OCI-LY7 (cell line): ENCODE measurements around the gene PABPC1L2A. TPM values are rescaled to one million over a fixed set of nuclear protein-coding genes. Genes with fewer than 3 reads are reported as not detected.
"Not testable (repeated sequence)": the region's sequence is repeated elsewhere in the genome, so short reads cannot be mapped to it uniquely, and the experiment has no call there.

Experiments used
- BruUV-seq: library from RNA; stranded (reverse); fragments of 400-500 nt; replicated peaks from 2 replicates; lab custom pipeline; 2021; lab: Mats Ljungman, UMichigan
- CTCF ChIA-PET: fragments of 300-600 bp; sonication (Branson Sonifier 250); formaldehyde crosslinking; loops from one replicate; lab custom pipeline; 2022; ENCODE audit warnings: antibody characterized with exemption; ENCODE audit not compliant: unreplicated experiment; lab: Charles Lee
- POLR2A ChIA-PET: fragments of 300-600 bp; sonication (Branson Sonifier 250); formaldehyde crosslinking; loops from one replicate; lab custom pipeline; 2022; ENCODE audit warnings: antibody characterized with exemption; lab: Charles Lee
- DNase-seq: peaks from one replicate; pipeline ENCODE4 v3.0.0-alpha.2; 2015; ENCODE audit warnings: low spot score
- H2AFZ ChIP-seq: fragments of 200-600 bp; sonication (generic), shearing (Covaris generic); 2 replicates; pipeline ENCODE4 v1.6.1; 2014; ENCODE audit warnings: mild to moderate bottlenecking, antibody characterized with exemption, low read length, moderate library complexity
- H3K27ac ChIP-seq: fragments of 200-600 bp; sonication (generic); 2 replicates; pipeline ENCODE4 v1.5.1; 2014; ENCODE audit warnings: mixed run types, low read depth, mild to moderate bottlenecking, moderate library complexity, low read length, inconsistent platforms; ENCODE audit not compliant: poor library complexity, severe bottlenecking
- H3K36me3 ChIP-seq: fragments of 200-600 bp; sonication (generic); 2 replicates; pipeline ENCODE4 v1.6.1; 2014; ENCODE audit warnings: mild to moderate bottlenecking, antibody characterized with exemption, low read length, moderate library complexity, mixed read lengths; ENCODE audit not compliant: insufficient read depth
- H3K4me1 ChIP-seq: fragments of 200-600 bp; sonication (generic); 2 replicates; pipeline ENCODE4 v1.5.1; 2014; ENCODE audit warnings: mild to moderate bottlenecking, low read length; ENCODE audit not compliant: insufficient read depth, poor library complexity, severe bottlenecking
- H3K4me2 ChIP-seq: fragments of 200-600 bp; sonication (generic); 2 replicates; pipeline ENCODE4 v1.6.1; 2014; ENCODE audit warnings: mild to moderate bottlenecking, low read length
- H3K4me3 ChIP-seq: fragments of 200-600 bp; sonication (generic); 2 replicates; pipeline ENCODE4 v1.5.1; 2014; ENCODE audit warnings: mild to moderate bottlenecking, low read depth, low read length; ENCODE audit not compliant: poor library complexity, severe bottlenecking
- H3K79me2 ChIP-seq: fragments of 200-600 bp; sonication (generic); 2 replicates; pipeline ENCODE4 v1.6.1; 2016; ENCODE audit warnings: low read depth, mild to moderate bottlenecking, low read length, moderate library complexity, mixed read lengths; ENCODE audit not compliant: insufficient read depth
- H3K9me2 ChIP-seq: fragments of 200-600 bp; sonication (generic); 2 replicates; pipeline ENCODE4 v1.6.1; 2016; ENCODE audit warnings: mild to moderate bottlenecking, low read length, mixed read lengths; ENCODE audit not compliant: insufficient read depth
- H3K9me3 ChIP-seq: fragments of 200-600 bp; sonication (generic); 2 replicates; pipeline ENCODE4 v1.6.1; 2014; ENCODE audit warnings: mild to moderate bottlenecking, mixed run types, low read length, mixed read lengths
- H4K20me1 ChIP-seq: fragments of 200-600 bp; sonication (generic); 2 replicates; pipeline ENCODE4 v1.6.1; 2014; ENCODE audit warnings: mild to moderate bottlenecking, antibody characterized with exemption, low read length, moderate library complexity, mixed read lengths; ENCODE audit not compliant: insufficient read depth
- EZH2phosphoT487 ChIP-seq: fragments of 200-600 bp; sonication (generic); IDR thresholded peaks from 2 replicates; pipeline ENCODE4 v1.6.1; 2018; ENCODE audit warnings: low read depth, borderline replicate concordance, mild to moderate bottlenecking, mixed run types, antibody characterized with exemption, low read length, moderate library complexity, mixed read lengths
- intact Hi-C: fragments of 100-400 bp; cut with micrococcal nuclease; formaldehyde crosslinking; loops from one replicate; pipeline ENCODE4 v1.10.0; 2022; ENCODE audit not compliant: unreplicated experiment
- total RNA-seq, 2 experiments: library from RNA; depleted of rRNA in 1 of 2; stranded (reverse); fragments of >200 nt in 1 of 2; shearing (Covaris generic) in 1 of 2; gene quantifications; 2 replicates each; pipeline ENCODE4 v1.2.3, GENCODE V29; 2014 to 2022
- TF ChIP-seq, protein P1 (sequence below): fragments of 200-600 bp; sonication (generic); conservative IDR thresholded peaks from 2 replicates; pipeline ENCODE4 v1.5.1; 2014; ENCODE audit warnings: mild to moderate bottlenecking, antibody characterized with exemption, low read length, moderate library complexity, mixed read lengths

PABPC1L2A gene
- total RNA-seq, 2 experiments from 2014 or later: not detected

DNA sequence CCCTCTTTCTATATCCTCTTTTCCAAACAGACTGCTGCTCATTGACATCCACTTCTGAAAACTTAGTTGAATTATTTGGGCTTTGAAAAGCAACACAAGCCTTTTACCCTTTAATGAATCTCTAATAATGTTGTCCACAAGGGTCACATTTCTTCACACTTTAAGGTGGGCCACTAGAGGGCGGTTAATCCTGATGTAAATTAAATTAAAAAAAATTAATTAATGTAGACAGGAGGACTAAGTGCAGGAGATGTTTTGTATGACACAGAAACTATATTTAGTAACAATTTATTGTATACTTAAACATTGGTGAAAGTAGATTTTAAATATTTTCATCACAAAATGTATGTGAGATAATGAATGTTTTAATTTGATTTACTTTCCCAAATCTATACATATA, 7.5 kb upstream of the PABPC1L2A start:
- H3K4me2 ChIP-seq, CTCF ChIA-PET, H3K79me2 ChIP-seq, H3K4me3 ChIP-seq, DNase-seq, H3K9me3 ChIP-seq, BruUV-seq, POLR2A ChIA-PET, H3K9me2 ChIP-seq, intact Hi-C loops, H3K4me1 ChIP-seq, H3K36me3 ChIP-seq, H3K27ac ChIP-seq, H4K20me1 ChIP-seq, H2AFZ ChIP-seq: not testable (repeated sequence)
- TF ChIP-seq, protein P1, sequence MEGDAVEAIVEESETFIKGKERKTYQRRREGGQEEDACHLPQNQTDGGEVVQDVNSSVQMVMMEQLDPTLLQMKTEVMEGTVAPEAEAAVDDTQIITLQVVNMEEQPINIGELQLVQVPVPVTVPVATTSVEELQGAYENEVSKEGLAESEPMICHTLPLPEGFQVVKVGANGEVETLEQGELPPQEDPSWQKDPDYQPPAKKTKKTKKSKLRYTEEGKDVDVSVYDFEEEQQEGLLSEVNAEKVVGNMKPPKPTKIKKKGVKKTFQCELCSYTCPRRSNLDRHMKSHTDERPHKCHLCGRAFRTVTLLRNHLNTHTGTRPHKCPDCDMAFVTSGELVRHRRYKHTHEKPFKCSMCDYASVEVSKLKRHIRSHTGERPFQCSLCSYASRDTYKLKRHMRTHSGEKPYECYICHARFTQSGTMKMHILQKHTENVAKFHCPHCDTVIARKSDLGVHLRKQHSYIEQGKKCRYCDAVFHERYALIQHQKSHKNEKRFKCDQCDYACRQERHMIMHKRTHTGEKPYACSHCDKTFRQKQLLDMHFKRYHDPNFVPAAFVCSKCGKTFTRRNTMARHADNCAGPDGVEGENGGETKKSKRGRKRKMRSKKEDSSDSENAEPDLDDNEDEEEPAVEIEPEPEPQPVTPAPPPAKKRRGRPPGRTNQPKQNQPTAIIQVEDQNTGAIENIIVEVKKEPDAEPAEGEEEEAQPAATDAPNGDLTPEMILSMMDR: 0 out of 2 replicates have a peak, but pooled peaks have one; percentile 25

DNA sequence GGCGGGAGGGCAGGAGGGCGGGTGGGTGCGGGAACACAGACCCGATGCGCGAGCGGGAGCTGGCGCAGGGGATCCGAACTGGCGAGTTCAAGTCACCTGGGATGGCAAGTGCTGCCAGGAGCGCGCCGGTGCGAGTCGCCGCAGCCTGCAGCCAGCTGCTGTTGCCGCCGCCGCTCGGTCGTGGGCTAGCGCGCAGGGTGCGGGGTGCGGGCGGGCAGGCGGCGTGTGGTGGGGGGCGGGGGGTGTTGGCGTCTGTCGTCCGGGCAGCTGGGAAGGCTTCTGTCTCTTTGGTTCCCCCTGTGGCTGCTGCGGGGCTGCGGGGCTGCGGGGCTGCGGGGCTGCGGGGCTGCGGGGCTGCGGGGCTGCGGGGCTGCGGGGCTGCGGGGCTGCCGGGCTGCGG, 572 bp upstream of the PABPC1L2A start:
- DNase-seq, POLR2A ChIA-PET, H3K4me2 ChIP-seq, H3K4me3 ChIP-seq, H3K36me3 ChIP-seq, H2AFZ ChIP-seq, H3K79me2 ChIP-seq, H3K4me1 ChIP-seq, BruUV-seq, H3K9me2 ChIP-seq, H3K27ac ChIP-seq, intact Hi-C loops, CTCF ChIA-PET, H4K20me1 ChIP-seq, H3K9me3 ChIP-seq: not testable (repeated sequence)

DNA sequence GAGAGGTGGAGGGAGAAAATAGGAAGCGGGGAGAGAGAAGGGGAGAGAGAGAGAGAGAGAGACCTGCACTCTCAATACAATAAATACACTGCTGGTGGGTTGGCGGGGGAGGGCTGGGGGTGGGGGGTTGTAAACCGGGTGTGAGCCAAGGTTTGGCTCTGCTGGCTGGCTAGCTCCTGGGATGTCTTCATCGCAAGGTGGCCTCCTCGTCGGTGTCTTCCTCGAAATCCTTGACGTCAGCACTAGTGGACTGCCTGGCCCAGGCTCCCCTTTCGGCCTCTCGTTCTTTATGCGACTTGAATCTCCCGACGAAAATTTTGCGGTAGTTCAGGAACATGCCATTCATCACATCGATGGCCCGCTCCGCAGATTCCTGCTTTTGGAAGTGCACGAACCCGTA, 715 bp downstream of the PABPC1L2A start:
- H4K20me1 ChIP-seq, H3K4me1 ChIP-seq, H3K9me3 ChIP-seq, CTCF ChIA-PET, H3K4me2 ChIP-seq, H3K27ac ChIP-seq, POLR2A ChIA-PET, DNase-seq, H3K79me2 ChIP-seq, H3K36me3 ChIP-seq, H2AFZ ChIP-seq, H3K9me2 ChIP-seq, BruUV-seq, H3K4me3 ChIP-seq, intact Hi-C loops: not testable (repeated sequence)

DNA sequence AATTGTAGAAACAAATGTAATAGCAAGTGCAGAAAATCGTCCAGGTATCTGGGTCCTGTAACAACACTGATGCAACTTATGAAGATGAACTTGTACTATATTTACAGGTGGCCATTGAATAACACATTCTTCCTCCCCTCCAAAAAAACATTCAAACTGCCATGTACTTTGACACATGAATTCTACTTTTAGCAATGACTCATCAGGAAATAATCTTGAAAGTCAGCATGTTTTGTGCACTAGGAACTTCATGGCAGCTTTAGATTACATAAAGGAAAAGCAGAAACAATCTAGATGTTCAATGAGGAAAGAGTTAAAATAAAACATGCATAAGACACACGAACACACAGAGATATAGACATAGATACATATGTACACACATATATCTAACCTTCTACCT, 2.5 kb downstream of the PABPC1L2A start:
- intact Hi-C loops: no loop called here
- H2AFZ ChIP-seq: no peak overlapping the region
- H4K20me1 ChIP-seq: no peaks in the 10 kb centered on the region
- no peaks in the 10 kb centered on the region for H3K79me2 ChIP-seq
- DNase-seq: no peak
- no peak overlapping the region for H3K27ac ChIP-seq
- no peak for TF ChIP-seq EZH2phosphoT487
- TF ChIP-seq, protein P1: no peak
- H3K9me2 ChIP-seq: no peaks in the 10 kb centered on the region
- H3K4me2 ChIP-seq: no peak overlapping the region
- BruUV-seq: no TSS peak
- H3K9me3 ChIP-seq: no peaks in the 10 kb centered on the region
- POLR2A ChIA-PET: no interaction called here
- H3K36me3 ChIP-seq: no peaks in the 10 kb centered on the region
- no peaks in the 10 kb centered on the region for H3K4me1 ChIP-seq
- H3K4me3 ChIP-seq: no peak overlapping the region
- CTCF ChIA-PET: no interaction called here
